NOMO-1 treated with DMSO at 0.1 percent for 48 hours (cell line): Measurements from ENCODE around the gene FHIP2A.
"Not testable (repeated sequence)": the region's sequence is repeated elsewhere in the genome, so short reads cannot be mapped to it uniquely, and the experiment has no call there.

Source experiments
- DNase-seq: peaks from one replicate; lab custom pipeline; 2025; ENCODE audit not compliant: unreplicated experiment; lab: John Stamatoyannopoulos, UW

The FHIP2A gene

DNA sequence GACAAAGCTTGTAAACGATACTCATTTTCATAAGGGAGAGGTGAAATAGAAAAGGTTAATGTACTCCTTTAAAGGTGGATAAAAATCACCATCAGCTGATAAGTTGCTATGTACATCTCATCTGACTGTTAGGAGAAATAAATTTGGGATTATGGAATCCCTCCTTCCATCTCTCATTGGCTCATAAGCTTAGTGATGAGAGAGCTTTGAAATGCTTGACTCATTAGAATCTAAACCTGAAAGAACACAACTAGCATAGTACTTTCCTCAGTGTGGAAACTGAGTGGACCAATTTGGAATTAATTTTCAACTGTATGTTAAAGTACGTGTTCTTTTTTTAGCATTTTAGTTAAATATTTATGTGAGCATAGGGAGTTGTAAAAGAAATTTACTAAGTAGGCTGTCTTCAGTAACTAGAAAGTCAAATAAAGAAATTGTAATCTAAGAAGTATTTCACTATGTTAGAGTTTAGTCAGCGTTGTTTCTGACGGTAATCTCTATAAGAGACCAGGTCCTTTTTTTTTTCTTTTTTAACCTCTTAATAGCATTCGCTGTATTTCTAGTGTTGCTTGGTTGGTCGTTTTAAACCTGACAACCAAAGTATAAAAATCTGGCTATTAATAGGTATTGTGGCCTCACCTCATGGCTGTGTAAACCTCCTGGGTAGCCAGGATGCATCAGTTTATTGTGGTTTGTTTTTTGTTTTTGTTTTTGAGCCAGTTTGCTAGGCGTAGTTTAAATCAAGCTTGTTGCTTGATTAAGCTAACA lies 34.4 kb downstream of the FHIP2A start:
- DNase-seq, result no peak

DNA sequence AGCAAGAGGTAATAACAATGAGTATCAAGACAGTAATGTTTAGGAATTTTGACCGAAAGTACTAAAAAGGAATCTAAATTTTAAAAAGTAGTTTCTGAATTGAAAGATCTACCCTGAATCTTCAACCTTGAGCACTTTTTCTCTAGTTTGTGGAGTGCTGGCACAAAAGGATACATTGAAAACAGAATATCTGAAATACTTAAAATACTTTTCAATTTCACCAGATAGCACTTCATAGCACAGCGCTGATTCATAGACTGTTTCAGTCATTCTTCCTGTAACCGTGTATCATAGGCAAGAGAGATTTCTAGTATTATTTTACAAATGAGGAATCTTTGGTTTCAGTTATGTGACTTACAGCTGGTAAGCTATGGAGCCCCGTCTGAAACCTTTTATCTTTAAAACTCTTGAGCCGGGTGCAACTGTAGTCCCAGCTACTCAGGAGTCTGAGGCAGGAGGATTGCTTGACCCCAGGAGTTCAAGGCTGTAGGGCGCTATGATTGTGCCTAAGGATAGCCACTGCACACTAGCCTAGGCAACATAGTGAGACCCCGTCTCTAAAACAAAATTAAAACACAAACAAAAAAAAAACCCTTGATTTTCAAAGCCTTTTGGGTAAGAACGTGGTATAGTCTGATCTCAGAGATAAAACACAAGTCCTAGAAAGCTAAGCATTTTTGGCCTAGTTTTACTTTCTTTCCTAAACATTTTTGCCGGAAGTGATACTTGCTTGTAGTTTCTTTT lies 35.1 kb downstream of the FHIP2A start:
- DNase-seq, result no peak

DNA sequence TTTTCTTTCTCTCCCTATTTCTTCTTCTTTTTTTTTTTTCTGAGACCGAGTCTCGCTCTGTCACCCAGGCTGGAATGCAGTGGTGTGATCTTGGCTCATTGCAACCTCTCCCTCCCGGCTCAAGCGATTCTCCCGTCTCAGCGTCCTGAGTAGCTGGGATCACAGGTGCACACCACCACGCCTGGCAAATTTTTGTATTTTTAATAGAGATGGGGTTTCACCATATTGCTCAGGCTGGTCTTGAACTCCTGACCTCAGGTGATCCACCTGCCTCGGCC lies 35.6 kb downstream of the FHIP2A start:
- not testable (repeated sequence) for DNase-seq

DNA sequence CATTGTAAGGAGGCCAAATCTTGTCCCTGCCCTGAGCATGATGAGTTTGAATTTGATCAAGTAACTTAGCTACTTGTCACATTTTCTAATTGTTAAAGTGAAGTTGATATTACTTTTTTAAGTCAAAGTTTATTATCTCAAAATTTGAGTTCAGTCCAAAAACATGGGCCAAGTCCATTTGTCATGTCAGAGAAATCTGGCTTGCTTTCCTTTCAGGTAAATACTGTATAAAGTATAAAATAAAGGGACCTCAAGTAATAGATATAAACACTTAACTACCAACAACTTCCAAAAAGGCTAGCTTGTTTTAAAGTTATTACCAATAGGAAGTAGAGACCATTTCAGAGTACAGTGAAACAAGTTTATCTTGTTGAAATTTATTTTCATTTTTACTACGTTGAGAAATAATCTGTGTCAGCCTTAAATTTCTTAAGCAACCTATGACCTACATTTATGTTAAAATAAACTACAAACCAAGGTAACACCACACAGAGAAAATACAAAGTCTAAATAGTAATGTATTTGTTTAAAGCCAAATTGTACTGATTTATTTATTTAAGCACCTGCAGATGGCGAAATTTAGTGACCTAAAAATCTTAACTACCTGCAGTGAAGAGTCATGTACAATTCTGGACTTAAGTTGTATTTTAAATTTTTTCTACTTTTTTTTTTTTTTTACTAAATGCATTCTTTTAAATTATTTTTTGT lies 36.5 kb downstream of the FHIP2A start:
- DNase-seq, result no peak

DNA sequence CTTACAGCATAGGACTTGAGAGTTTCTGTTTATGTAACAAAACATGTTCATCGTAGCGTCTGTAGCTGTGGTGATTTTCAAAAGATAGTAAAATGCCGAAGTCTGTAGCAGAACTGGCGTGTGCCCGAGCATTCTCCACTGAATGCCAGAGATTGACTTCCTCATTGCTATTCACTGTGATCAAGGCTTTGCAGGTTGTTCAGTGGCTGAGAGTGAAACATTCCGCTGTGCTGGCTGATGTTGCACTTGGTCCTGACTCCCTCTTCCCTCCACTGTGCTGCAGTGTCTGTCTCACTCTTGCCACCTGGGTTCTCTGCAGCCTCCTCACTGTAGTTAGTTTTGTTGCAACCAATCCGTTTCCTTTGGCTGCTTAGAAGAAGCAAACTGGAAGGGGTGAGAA lies 37.6 kb downstream of the FHIP2A start:
- no peak for DNase-seq

DNA sequence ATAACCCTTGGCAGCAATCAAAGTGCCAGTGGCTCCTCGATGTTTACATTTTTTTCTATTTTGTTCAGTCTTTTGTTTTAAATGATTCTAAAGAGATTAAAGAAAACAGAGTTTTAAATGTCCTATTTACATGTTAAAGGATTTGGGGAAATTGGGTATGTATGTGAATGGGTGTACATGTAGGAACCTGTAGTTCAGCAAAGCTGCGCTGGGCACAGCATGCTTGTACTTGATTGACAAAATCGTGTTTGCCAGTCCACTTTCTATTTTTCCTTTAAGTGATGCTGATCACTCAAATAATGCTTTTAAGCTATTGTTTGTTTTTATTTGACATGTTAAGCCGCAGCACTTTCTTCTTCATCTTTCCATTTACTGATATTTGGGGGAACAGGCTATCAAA lies 40.9 kb downstream of the FHIP2A start:
- no peak for DNase-seq

DNA sequence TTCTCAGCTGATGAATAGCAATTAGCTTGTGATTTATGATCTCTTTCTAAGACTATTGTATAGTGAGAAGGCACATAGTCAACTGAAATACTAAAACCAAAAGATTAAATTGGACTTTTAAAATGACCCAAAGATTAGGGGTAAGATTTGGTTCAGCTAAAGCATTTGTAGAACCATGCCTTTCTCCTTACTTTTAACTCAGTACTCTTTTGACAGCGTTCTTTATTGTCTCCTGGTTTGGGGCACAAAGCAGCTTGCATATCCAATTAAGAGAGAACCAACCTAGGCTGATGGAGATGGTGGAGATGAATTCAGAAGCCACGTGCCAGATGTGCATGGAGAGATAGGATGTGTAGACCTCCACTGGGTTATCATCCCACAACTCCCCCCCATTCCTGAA lies 45.8 kb downstream of the FHIP2A start:
- DNase-seq, result no peak

DNA sequence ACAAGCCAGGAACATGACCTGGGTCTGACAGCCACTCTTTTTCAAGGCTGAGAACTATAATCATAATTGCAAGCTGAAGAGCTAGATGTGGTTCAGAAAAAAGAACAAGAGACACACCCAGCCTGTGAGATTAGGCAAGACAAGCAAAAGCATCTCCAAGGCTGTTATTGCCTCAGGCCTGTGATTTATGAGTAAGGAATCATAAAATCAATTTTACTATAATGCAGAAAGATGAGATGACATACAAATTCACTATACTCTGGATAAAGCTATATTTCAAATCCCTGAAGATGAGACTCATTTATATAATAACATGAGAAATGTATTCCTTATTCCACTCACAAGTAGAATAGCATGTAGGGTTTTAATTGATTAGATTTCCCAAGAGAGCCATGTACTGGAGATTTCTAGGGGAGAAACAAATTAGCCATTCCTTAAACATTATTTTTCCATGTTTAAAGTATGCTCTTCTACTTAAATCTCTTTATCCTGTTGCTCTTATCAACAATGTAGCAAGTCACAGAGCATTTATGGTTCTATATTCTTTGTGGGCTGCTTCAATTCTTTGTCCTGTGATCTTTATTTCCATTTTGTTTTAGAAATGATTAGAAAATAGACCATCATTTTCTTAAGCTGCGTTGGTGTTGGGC lies 47.4 kb downstream of the FHIP2A start:
- peak; percentile 52 for DNase-seq

DNA sequence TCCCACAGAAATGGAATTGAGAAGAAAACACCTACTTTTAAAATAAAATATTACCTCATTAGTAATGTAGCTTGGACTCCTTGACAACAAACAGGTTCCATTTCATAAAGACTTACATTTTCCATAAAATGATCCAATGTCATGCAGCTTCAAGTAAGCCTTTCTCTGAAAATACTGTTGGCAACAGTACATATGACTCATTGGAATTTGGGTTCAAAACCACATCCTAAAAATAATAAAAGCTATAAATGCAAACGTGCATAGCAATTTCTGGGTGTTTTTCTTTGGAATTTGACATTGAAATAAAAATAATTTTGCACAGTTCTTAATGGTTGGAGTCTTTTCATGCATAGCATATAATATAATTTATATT lies 47.9 kb downstream of the FHIP2A start:
- DNase-seq, result no peak

DNA sequence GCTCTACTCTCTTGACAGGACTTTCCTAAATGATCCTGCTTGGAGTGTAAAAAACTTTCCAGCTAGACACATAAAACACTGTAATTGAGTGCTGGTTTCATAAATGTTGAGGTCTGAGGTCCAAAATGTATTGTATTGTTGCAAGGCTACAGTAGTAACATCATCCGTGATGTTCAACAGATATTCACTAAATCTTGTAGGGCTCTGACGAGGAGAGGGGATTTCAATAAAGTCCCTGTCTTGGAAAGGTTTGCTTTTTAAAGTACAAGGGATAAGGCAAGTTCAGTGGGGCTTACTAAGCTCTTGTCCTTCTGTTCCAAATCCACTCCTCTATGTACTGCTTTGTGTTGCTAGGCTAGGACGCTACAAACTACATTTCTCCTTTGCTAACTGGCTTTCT lies 48.9 kb downstream of the FHIP2A start:
- DNase-seq, result no peak

DNA sequence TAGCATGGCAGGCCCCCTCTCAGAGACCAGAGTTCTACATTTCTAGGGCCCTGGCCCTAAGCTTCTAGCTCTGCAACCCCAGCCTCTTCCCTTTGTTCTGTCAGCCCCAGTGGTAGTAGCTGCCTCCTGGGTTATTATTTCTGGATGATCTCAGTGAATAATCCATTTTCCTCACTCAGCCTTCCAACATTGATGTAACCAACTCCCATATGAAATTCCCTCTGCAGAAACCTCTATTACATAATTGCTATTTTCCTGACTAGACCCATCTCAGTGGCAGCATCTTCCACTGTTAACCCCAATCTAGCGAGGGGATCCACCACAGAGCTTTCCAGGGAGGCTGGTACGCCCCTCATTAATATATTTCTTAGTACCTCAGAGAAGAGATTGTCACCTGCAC lies 49.8 kb downstream of the FHIP2A start:
- DNase-seq, result no peak
